ENCODE results near the gene PCDHGC5.

- TF ChIP-seq YY1 (IDR thresholded peaks at IDR 0.05; ENCODE audit: low read depth) = no peak
- TF ChIP-seq TEAD4 (IDR thresholded peaks at IDR 0.05) = no peak
- TF ChIP-seq CREB1 (IDR thresholded peaks at IDR 0.05; ENCODE audit: low read depth) = no peak
- no peak for TF ChIP-seq EP300 (IDR thresholded peaks at IDR 0.05; ENCODE audit: borderline replicate concordance)
These were observed 15.3 kb downstream of the PCDHGC5 start for GRCh38 chr5:141504216-141504615.
